ENCODE data around the gene AMOT.
A peak's percentile ranks its signal among the peaks of the same experiment; 100 is the strongest.

The AMOT gene

DNA sequence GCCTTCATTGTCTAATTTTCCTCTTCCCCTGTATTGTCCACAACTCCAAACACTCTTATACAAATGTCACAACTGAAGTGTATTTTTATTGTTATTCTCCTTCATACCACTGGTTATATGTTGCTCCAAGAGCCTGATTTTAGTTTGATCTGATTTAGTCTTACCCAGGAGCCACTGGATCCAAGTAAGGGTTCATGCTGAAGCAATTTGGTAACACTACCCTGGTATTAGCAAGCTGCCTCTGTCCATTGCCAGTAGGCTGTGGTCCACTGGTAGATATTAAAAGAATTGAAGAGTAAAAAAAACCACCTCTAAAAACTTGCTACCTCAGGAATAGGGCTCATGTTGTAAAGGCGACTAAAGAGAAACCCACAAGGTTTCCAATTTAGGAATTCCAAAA lies 41.2 kb downstream of the AMOT start:
- no peak for DNase-seq (ENCODE audit: low spot score)

DNA sequence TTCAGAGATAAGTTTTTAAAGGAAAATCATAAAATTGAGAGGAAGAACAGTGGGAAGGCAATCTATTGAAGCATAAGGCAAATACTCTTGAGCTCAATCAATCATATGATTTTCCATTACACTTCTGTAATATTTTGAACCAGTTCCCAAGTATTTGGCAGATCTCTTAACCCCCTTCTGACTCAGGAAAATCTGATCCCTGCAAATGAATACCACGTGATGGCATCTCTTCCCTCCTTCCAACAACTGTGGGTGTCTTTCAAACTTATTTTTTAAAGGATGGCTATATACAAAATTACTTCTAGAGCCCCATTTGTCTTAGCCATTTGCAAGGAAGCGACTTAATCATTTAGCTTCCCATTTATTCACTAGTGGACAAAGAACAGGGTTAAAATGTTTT lies 41.9 kb downstream of the AMOT start:
- DNase-seq (ENCODE audit: low spot score) = no peak

DNA sequence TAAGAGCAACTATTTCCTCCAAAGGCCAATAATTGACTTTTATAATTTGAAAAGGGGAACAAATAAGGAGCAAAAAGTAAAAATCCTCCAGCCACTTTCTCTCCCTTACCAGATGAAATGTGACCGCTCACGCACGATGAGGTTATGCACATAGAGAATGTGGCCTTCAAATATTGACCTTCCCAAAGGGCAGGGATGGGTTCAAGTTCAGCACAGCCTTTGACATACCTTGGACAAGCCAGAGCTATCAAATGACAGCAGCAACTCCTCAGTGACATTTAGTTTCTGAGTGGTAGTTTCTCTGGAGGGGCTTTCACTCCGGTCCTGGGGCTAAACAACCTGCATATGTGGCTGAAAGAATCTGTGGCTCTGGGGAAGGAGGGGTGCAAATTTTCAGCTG lies 50.7 kb downstream of the AMOT start:
- DNase-seq (ENCODE audit: low spot score) = no peak

DNA sequence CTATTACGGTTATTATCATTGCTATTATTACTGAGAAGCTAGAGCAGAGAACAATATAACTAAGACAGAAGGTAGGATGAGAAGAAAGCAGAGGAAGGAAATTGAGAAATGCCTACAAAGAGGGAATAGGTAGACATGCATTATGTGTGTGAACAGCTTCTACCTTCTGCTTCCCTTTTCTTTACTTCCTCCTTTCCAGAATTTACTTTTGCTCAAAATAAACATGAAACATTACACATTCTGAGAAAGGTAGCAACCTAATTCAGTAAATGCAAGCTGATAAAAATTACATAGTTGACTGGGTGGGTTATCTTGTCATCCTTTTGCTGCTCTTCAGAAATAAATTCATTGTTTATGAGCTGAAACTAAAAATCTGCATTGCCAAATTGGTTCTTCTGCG lies 54.6 kb downstream of the AMOT start:
- no peak for DNase-seq (ENCODE audit: low spot score)

DNA sequence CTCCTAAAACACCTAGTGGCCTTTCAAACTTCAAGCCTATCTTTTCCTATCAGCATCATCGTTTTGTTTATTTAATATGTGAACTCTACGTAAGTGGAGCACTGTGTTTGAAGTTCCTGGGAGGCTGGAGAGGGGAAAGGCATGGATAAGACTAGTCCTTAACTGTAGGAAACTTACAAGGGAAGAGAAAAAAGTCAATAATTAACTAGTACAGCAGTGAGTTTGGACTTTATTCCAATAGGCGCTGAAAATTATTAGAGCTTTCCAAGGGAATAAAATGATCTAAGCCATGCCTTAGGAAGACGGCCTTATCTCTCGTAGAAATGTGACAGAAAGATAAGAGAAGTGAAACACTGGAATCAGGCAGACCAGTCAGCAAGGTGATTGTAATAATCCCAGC lies 55.3 kb downstream of the AMOT start:
- no peak for DNase-seq (ENCODE audit: low spot score)

DNA sequence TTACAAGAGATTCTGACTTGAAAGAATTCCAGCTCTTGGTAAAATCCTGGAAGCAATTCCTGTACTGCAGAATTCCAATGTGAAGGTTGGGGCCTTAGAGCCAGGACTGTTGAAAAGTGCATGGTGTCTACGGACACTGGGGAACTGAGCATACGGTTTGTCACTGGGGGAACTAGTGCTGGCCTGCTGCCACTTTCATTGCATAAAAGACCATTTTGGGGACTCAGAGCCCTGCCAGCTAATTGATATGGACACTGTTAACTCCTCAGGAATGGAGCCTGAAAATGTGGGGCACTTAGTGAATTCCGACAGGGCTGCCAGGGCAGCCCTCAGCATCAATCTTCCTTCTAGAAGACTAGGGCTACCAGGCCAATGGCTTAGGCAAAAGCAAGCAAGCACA lies 55.9 kb downstream of the AMOT start:
- DNase-seq (ENCODE audit: low spot score) = peak; percentile 45

DNA sequence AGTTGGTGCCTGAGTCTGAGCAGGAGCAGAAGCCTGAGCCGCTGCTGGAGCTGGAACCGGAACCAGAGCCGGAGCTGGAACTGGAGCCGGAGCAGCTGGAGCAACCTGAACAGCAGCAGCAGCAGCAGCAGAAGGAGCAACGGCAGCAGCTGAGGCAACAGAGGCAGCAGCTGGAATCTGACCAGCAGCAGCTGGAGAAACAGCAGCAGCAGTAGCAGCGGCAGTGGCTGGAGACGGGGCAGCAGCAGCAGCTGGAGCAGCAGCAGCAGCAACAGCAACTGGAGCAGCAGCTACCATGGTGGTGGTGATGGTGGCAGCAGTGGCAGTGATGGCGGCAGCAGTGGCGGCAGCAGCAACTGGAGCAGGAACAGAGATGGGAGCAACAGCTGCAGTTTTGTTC lies 61.5 kb downstream of the AMOT start:
- DNase-seq (ENCODE audit: low spot score) = no peak

DNA sequence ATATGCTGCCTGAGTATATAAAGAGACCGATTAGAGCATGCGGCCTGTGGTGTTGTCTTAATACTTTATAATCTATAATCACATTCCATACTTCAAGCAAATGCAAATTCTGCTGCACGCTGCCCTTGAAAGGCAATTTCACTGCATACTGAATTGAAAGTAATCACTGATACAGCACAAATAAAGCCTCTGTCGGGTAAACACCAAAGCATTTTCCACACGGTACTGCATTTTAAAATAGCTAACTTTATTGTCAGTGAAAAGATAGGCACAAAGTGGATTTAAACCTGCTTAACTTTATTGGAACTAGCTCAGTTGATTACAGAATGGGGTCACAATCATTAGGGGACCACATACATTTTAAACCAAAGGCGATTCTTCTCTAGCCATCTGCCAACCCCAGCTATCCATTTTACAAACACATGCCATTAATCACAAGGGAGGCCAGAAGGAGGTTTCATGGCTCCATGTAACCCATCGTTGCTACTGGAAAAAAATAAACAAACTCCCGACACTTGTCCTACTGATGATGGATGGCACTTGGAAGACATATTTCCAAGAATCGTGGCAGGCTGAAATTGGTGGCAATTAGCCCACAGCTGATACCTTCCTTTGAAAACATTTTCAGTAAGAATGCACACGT lies 65.9 kb downstream of the AMOT start:
- no peak for DNase-seq (ENCODE audit: low spot score)

DNA sequence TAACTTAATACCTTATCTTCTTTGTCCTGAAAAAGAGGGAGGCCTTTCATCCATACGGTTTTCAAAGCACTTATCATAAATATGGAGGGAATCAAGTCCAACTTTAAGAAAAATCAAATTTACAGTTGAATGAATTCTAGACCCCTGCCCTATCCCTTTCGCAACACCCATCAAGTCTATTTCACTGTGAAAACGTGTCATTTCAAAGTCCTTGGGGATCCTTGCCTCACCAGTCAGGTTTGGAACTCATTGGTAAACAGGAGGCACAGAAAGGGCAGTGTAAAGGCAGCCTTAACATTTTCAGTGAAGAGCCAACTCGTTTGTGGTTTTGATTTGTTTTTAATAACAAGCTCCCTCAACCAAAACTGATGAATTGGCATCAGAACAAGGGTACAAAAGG lies 66.5 kb downstream of the AMOT start:
- DNase-seq (ENCODE audit: low spot score) = no peak

DNA sequence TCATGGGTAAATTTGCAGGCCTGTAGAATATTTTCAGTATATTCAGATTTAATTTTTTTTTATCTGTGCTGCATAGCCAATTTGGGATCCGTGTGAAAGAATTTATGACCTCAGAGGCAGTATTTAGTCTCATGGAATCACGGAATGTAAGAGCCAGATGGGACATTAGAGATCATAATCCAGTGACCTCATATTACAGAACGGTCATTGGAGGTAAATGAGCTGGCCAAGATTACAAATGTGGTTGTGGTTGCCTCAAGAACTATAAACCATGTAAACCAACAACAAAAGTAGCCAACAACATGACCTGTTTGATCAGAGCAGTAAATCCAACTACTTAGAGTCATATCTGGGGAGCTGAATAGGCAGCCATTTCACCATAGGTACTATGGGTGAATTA lies 71.6 kb downstream of the AMOT start:
- DNase-seq (ENCODE audit: low spot score) = no peak

DNA sequence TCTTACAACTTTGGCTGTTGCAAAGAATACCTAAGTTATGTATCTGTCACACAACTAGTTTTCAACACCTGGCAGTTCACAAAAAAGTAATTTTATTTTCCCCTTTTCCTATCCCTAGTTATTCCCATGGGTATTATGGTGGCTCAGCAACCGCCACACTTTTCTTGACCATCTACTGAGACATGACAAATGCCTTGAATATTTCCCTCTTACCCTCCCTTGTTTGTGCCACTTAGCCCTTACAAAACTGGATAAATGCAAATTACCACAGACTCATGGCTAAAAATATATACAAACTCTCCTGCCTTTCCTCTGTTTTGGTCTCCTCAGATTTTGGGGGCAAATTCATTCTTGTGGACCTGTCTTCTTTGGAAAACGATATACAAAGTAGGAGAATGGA lies 72.1 kb downstream of the AMOT start:
- no peak for DNase-seq (ENCODE audit: low spot score)

DNA sequence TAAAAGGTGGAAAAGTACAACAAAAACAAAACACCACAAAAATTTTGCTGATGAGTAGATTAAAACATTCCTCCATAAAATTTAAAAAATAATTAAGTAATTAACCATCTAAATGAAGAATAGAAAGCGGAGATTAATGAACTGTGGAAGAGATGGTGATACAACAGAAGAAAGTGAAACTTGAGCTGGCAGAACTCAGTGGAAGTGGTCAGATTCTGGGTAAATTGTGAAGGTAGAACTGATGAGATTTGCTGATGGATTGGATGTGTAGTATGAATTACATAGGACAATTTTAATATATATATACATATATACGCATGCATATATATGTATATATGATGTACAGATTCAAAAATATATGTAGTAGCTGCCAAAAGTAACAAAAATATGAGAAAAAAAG lies 73.9 kb downstream of the AMOT start:
- DNase-seq (ENCODE audit: low spot score) = no peak

DNA sequence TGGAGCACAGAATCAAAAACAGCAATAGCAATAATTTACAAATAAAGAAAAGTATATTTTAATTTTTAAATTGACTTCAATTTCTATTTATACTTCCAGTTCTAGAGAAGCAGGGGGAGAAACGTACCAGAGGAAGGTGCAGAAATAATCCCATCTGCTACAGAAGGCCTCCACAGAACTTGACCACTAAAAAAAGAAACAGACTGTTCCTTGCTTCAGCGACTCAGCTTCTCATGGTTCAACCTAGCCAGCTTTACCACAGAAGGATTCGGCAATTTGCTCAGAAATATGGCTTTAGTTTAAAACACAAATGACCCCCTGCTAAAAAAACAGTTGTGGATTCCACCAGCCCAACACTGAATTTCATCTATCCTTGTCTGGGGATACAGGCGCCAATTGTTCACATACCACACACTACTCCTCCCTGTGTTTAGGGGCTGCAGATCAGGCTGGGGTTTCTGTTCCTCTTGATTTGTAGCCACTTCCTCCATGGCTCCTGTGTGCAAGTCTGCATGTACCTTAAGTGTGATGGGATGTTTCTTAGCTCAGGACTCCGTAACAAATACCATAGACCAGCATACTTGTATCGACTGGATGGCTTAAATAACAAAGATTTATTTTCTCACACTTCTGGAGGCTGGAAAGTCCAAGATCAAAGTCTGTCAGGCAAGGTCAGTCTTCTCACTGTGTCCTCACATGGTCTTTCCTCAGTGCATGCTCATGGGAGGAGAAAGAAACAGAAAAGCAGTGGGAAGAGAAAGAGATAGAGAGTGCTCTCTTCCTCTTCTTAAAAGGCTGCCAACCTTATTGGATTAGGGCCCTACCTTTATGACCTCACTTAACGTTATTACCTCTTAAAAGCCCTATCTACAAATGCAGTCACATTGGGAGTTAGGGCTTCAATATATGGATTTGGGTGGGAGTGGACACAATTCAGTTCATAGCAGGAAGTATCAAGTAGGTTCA lies 79.1 kb downstream of the AMOT start:
- peak; percentile 54 for DNase-seq (ENCODE audit: low spot score)

DNA sequence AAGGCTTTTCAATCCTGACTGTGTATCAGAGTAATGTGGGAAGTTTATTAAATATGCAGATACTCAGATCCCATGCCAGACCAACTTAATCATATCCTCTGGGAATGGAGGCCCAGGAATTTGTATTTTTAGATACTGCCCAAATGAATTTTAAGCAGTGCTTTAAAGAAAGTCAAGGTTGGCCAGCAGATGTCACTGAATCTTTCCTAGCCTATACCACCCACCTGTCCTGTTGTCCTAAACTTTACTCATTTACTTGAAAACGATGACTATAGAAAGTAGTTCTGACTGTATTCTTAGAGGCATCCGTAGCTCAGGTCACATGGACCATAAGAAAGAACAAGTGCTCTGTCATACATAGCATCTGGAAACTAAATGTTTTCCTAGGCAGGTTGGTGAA lies 79.9 kb downstream of the AMOT start:
- DNase-seq (ENCODE audit: low spot score) = no peak

DNA sequence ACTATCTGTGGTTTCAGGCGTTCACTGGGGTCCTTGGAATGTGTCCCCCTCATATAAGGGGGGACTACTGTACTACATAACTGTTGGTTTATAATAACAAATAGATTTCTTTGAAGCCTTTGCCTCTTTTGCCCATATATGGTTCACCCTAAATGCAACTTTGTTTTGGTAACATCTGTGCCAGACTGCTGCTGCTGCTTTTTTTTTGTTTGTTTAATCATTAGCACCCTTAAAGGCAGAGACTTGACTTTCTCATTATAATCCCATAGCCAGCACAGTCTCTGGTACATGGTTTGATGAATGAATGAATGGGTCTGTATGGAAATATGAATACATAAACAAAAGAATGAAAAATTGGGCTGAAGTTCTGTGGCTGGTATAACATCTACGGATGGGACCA lies 80.7 kb downstream of the AMOT start:
- DNase-seq (ENCODE audit: low spot score) = no peak

DNA sequence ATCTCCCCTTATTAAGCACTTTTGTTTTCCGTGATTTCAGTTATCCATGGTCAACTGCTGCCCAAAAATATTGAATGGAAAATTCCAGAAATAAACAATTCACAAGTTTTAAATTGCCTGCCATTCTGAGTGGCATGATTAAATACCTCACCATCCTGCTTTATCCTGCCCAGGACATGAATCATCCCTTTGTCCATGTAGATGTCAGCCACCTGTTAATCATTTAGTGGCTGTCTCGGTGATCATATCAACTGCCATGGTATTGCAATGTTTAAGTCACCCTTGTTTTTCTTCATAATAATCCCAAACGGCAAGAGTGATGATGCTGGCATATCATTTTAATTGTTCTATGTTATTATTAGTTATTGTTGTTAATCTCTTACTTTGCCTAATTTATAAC lies 81.1 kb downstream of the AMOT start:
- DNase-seq (ENCODE audit: low spot score) = no peak

DNA sequence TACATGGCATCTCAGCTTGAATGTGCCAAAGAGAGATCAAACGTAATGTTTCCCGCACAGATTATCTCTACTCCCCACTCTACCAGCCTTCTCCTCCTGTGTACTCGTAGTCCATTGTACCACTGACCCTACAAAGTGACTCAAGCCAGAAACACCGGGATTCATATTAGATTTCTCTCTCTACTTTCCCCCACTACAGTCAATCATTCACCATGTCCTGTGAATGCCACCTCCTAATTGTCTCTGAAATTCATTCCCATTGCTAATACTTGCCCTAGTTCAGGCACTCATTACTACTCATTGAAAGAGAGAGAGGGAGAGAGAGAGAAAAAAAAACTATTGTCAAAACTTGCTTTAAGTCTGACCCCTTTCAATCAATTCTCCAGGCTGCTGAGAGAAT lies 82.7 kb downstream of the AMOT start:
- DNase-seq (ENCODE audit: low spot score) = no peak

DNA sequence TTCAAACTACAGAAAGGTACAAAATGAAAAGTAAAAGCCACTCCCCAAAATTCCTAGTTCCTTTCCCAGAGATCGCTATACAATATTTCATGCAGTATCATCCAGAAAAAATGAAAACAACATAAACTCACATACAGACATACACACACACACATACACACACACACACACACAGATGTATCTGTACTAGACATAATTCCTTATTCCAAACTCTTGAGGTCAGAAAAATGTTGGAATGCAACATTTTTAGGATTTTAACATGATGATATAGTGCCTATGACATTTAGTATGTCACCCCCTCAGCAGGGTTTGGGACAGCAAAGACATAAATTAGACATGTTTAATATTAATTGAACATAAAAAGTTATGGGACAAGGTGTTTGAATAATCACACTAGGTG lies 87.5 kb downstream of the AMOT start:
- no peak for DNase-seq (ENCODE audit: low spot score)

DNA sequence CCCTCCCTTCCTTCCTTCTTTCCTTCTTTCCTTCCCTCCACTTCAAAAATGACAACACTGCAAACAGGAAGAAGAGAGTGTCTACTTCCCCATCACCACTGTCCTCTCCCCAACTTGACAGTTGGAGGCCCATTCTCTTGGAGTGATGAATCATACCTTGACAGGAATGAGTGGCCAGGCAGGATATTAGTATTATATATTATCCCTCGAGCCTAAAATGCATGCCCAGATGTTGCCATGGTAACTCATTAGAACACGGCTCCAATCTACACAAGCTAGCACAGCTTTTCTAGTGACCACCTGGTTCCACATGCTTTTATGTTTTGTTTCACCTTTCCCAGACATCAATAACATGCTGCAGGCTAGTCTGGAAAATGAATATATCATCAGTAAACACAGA lies 89.6 kb downstream of the AMOT start:
- no peak for DNase-seq (ENCODE audit: low spot score)

DNA sequence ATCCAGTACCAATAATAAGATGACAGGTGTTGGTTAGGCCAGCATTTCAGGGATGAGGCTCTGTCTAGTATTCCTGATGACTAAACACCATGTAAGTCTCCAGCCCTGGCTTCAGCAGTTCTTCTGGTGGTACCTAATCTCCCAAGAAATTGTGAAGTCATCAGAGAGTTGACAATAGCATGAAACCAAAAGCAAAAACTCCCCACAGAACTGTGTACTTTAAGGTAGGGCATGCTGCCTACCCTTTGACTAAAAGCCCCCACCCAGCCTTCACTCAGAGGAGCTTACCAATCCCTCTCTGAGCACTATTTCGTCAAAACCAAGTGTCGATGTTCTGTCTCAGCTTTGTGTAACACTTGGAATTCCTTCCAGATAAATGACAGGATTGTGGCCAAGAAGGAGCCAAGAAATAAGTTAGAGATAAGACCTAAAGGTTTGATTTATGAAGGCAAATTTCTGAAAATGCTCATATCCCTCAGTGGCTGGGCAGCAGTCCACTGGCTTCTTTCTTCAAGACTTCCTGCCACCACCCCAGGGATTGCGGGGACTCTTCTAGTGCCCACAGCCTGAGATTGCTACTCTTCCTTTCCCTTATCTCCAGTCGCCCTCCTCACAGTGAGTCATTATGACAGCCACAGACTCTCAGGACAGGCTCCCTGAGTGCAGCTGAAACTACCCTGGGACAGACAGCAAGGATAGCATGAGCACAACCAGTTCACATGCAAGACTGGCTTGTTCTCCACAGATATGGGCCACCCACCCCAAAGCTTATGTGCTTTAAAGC lies 93.6 kb downstream of the AMOT start:
- peak; percentile 9 for DNase-seq (ENCODE audit: low spot score)

DNA sequence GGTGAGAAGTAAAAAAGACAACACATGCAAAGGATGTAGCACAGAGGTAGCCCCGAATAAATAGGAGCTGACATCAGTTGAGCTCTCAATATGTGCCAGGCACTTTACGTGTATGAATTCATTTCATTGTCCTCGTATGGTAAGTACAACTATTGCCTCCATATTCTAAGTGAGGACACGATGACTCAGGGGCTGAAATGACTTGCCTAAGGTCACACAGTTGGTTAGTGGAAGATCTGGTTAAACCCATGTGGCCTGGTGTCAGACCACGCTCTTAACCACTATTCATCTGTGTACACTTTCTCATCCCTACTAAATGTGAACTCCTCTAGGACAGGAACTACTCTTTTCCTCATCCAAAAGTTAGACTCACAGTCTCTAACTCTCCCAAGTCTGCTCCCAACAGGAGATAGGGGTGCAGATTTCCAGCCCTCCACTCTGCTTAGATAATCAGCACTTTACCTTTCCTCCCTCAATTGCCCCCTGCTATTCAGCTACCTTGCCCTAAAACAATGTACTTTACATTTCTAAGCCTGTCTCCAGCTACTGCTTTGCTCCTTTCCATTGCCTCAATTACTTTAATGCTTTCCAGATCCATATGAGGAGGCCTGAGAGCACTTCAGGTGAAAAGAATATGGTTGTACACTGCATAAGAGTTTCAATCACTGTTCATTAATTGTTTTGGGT lies 102.1 kb downstream of the AMOT start:
- no peak for DNase-seq (ENCODE audit: low spot score)

DNA sequence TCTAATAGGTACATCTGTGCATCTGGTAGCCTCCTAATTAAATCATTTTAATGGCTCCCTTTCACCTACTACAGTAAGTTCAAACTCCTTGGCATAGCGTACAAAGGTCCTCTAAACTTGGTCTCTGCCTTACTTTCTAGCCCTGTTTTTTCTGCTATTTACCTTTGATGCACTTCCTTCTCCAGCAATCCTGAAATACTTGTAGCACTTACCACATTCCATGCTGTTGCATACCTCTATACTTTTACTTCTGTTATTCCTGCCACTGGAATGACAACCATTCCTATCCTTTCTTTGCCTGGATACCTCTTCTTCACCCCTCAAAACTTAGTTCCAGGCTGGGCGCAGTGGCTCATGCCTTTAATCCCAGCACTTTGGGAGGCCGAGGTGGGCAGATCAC lies 104.3 kb downstream of the AMOT start:
- DNase-seq (ENCODE audit: low spot score) = no peak

All from pons (tissue), 1 donor.